ENCODE results near the gene CBY2. TPM values are rescaled to one million over a fixed set of nuclear protein-coding genes. Genes with fewer than 3 reads are reported as not detected.

The CBY2 gene
- total and polyA plus RNA-seq, 2 donors (not counting 1 experiment from before 2014, with no cell fraction given) = not detected

GRCh38 chr13:45704854-45705695 is 3.0 kb downstream of the CBY2 start:
- ChIA-PET CTCF (no interaction called here), POLR2A (no interaction called here)
- peaks cover 6% of the 10 kb centered on the region for H3K27me3 Mint-ChIP-seq

More at GRCh38 chr13:45704854-45705695, 3.0 kb downstream of the CBY2 start:
- intact Hi-C loops (cut with micrococcal nuclease) = no loop called here
- H3K4me3 ChIP-seq (ENCODE audit: control extremely low read depth in 1 of 5, extremely low read depth in 1 of 5, insufficient read depth in 1 of 5, low read depth in 2 of 5, low read length in 4 of 5) = no peak overlapping the region
- H3K4me1 Mint-ChIP-seq = no peaks in the 10 kb centered on the region
- no peak overlapping the region for H3K9ac ChIP-seq (ENCODE audit: low read length)
- WGBS (ENCODE audit: insufficient coverage) = 92% methylated on average over 6 of the region's 7 CpGs
- H3K27ac Mint-ChIP-seq = no peak overlapping the region
- H3K79me2 ChIP-seq (ENCODE audit: control insufficient read depth, insufficient read depth, low read length) = no peaks in the 10 kb centered on the region
- ATAC-seq (ENCODE audit: low read depth) (no peak), DNase-seq (no peak)
- no peaks in the 10 kb centered on the region for H3K9me3 Mint-ChIP-seq (ENCODE audit: insufficient read depth)
- H3K27ac ChIP-seq (ENCODE audit: low read length in 2 of 2) = no peak overlapping the region
- H3K4me3 Mint-ChIP-seq = no peak overlapping the region
- no peaks in the 10 kb centered on the region for H3K9me3 ChIP-seq (ENCODE audit: control extremely low read depth in 1 of 3, control insufficient read depth in 2 of 3, insufficient read depth in 1 of 3, low read length in 2 of 3)
- no peaks in the 10 kb centered on the region for H3K36me3 ChIP-seq (replicated peaks in 1 of 2; ENCODE audit: control extremely low read depth in 1 of 2, control insufficient read depth in 1 of 2, extremely low read depth in 1 of 2, insufficient read depth in 2 of 2, low read length in 1 of 2)
- H3K27me3 ChIP-seq (replicated peaks in 1 of 4; ENCODE audit: control extremely low read depth in 1 of 4, control insufficient read depth in 3 of 4, insufficient read depth in 4 of 4, low read length in 3 of 4) = no peaks in the 10 kb centered on the region
- H3K4me2 ChIP-seq (replicated peaks; ENCODE audit: low read depth, low read length, poor library complexity, severe bottlenecking) = no peak overlapping the region
- no peak overlapping the region for H2AFZ ChIP-seq (ENCODE audit: insufficient read depth, low read depth, low read length, poor library complexity, severe bottlenecking)
- TF ChIP-seq EZH2 (IDR thresholded peaks at IDR 0.05; ENCODE audit: borderline replicate concordance, insufficient read depth, low read depth, low read length, poor library complexity, severe bottlenecking) = no peak
- TF ChIP-seq CTCF (IDR thresholded peaks at IDR 0.05) = no peak
- no peaks in the 10 kb centered on the region for H3K4me1 ChIP-seq (ENCODE audit: control insufficient read depth in 2 of 2, insufficient read depth in 2 of 2, low read length in 2 of 2)
- no peaks in the 10 kb centered on the region for H4K20me1 ChIP-seq (ENCODE audit: control insufficient read depth, insufficient read depth, low read length, poor library complexity, severe bottlenecking)

Data from B cell (primary cell).